HEK293 (cell line): Measurements from ENCODE around the gene UBE2F.
A peak's percentile ranks its signal among the peaks of the same experiment; 100 is the strongest.

Source experiments
- HOXD13 ChIP-seq: sonication (generic); formaldehyde crosslinking; IDR thresholded peaks from 2 replicates; pipeline ENCODE4 v1.8.0; 2022; ENCODE audit warnings: missing genetic modification reagents, borderline replicate concordance
- KLF8 ChIP-seq: fragments of 450-650 bp; formaldehyde crosslinking; IDR thresholded peaks from 2 replicates; pipeline ENCODE4 v1.5.1; 2016; ENCODE audit warnings: missing biosample characterization, missing genetic modification characterization
- MYNN ChIP-seq: fragments of 450-650 bp; formaldehyde crosslinking; IDR thresholded peaks from 2 replicates; pipeline ENCODE4 v1.5.1; 2016; ENCODE audit warnings: missing biosample characterization, missing genetic modification characterization, borderline replicate concordance
- PRDM6 ChIP-seq: fragments of 450-650 bp; formaldehyde crosslinking; IDR thresholded peaks from 2 replicates; pipeline ENCODE4 v1.5.1; 2017; ENCODE audit warnings: missing biosample characterization, missing genetic modification characterization
- SP2 ChIP-seq: fragments of 450-650 bp; formaldehyde crosslinking; IDR thresholded peaks from 2 replicates; pipeline ENCODE4 v1.5.1; 2016; ENCODE audit warnings: missing biosample characterization, missing genetic modification characterization
- ZBTB21 ChIP-seq: fragments of 450-650 bp; formaldehyde crosslinking; IDR thresholded peaks from 2 replicates; pipeline ENCODE4 v1.5.1; 2017; ENCODE audit warnings: missing biosample characterization, missing genetic modification characterization
- ZBTB26 ChIP-seq: fragments of 450-650 bp; formaldehyde crosslinking; optimal IDR thresholded peaks from 2 replicates; pipeline ENCODE3; 2016; ENCODE audit warnings: missing biosample characterization, mild to moderate bottlenecking, missing genetic modification characterization
- ZFP37 ChIP-seq: fragments of 450-650 bp; formaldehyde crosslinking; IDR thresholded peaks from 2 replicates; pipeline ENCODE4 v1.5.1; 2016; ENCODE audit warnings: missing biosample characterization, missing genetic modification characterization
- ZNF140 ChIP-seq: fragments of 450-650 bp; formaldehyde crosslinking; IDR thresholded peaks from 2 replicates; pipeline ENCODE4 v1.5.1; 2016; ENCODE audit warnings: missing biosample characterization, missing genetic modification characterization
- ZNF16 ChIP-seq: fragments of 450-650 bp; formaldehyde crosslinking; IDR thresholded peaks from 2 replicates; pipeline ENCODE4 v1.5.1; 2016; ENCODE audit warnings: low read depth, missing biosample characterization, missing genetic modification characterization
- ZNF169 ChIP-seq: fragments of 450-650 bp; formaldehyde crosslinking; IDR thresholded peaks from 2 replicates; pipeline ENCODE4 v1.5.1; 2016; ENCODE audit warnings: missing biosample characterization, missing genetic modification characterization
- ZNF175 ChIP-seq: fragments of 450-650 bp; formaldehyde crosslinking; IDR thresholded peaks from 2 replicates; pipeline ENCODE4 v1.5.1; 2016; ENCODE audit warnings: missing biosample characterization, missing genetic modification characterization
- ZNF211 ChIP-seq: fragments of 450-650 bp; formaldehyde crosslinking; IDR thresholded peaks from 2 replicates; pipeline ENCODE4 v1.5.1; 2016; ENCODE audit warnings: low read depth, missing biosample characterization, missing genetic modification characterization
- ZNF514 ChIP-seq: fragments of 450-650 bp; formaldehyde crosslinking; IDR thresholded peaks from 2 replicates; pipeline ENCODE4 v1.5.1; 2016; ENCODE audit warnings: missing biosample characterization, missing genetic modification characterization
- ZNF548 ChIP-seq: fragments of 450-650 bp; formaldehyde crosslinking; IDR thresholded peaks from 2 replicates; pipeline ENCODE4 v1.5.1; 2016; ENCODE audit warnings: missing biosample characterization, missing genetic modification characterization
- ZNF560 ChIP-seq: fragments of 450-650 bp; formaldehyde crosslinking; IDR thresholded peaks from 2 replicates; pipeline ENCODE4 v1.5.1; 2017; ENCODE audit warnings: missing biosample characterization, missing genetic modification characterization, borderline replicate concordance
- ZNF571 ChIP-seq: fragments of 450-650 bp; formaldehyde crosslinking; IDR thresholded peaks from 2 replicates; pipeline ENCODE4 v1.5.0; 2017; ENCODE audit warnings: missing biosample characterization, missing genetic modification characterization
- ZNF600 ChIP-seq: fragments of 450-650 bp; formaldehyde crosslinking; IDR thresholded peaks from 2 replicates; pipeline ENCODE4 v1.5.1; 2016; ENCODE audit warnings: missing biosample characterization, missing genetic modification characterization
- ZNF658 ChIP-seq: fragments of 450-650 bp; formaldehyde crosslinking; IDR thresholded peaks from 2 replicates; pipeline ENCODE4; 2016; ENCODE audit warnings: missing biosample characterization, missing genetic modification characterization
- ZNF664 ChIP-seq: fragments of 450-650 bp; formaldehyde crosslinking; IDR thresholded peaks from 2 replicates; pipeline ENCODE4 v1.5.1; 2016; ENCODE audit warnings: missing biosample characterization, missing genetic modification characterization
- ZNF670 ChIP-seq: fragments of 450-650 bp; formaldehyde crosslinking; IDR thresholded peaks from 2 replicates; pipeline ENCODE4 v1.5.1; 2016; ENCODE audit warnings: missing biosample characterization, missing genetic modification characterization, low read depth
- ZNF776 ChIP-seq: fragments of 450-650 bp; formaldehyde crosslinking; IDR thresholded peaks from 2 replicates; pipeline ENCODE4 v1.5.0; 2017; ENCODE audit warnings: missing biosample characterization, missing genetic modification characterization, borderline replicate concordance
- ZXDB ChIP-seq: fragments of 450-650 bp; formaldehyde crosslinking; IDR thresholded peaks from 2 replicates; pipeline ENCODE4 v1.5.1; 2016; ENCODE audit warnings: missing biosample characterization, missing genetic modification characterization
- TF ChIP-seq, protein P1 (sequence below): fragments of 450-650 bp; IDR thresholded peaks from 2 replicates; pipeline ENCODE4 v1.5.1; 2018; ENCODE audit warnings: missing biosample characterization, missing genetic modification characterization
- TF ChIP-seq, protein P2 (sequence below): fragments of 450-650 bp; formaldehyde crosslinking; IDR thresholded peaks from 2 replicates; pipeline ENCODE4 v1.5.1; 2016; ENCODE audit warnings: missing biosample characterization, missing genetic modification characterization
- TF ChIP-seq, protein P3 (sequence below): fragments of 450-650 bp; formaldehyde crosslinking; IDR thresholded peaks from 2 replicates; pipeline ENCODE4 v1.5.1; 2016; ENCODE audit warnings: missing biosample characterization, missing genetic modification characterization
- TF ChIP-seq, protein P4 (sequence below): fragments of 450-650 bp; formaldehyde crosslinking; IDR thresholded peaks from 2 replicates; pipeline ENCODE4 v1.5.1; 2016; ENCODE audit warnings: missing biosample characterization, missing genetic modification characterization

UBE2F gene

GRCh38 chr2:237966565-237967462, at the start of gene UBE2F (continued):
- TF ChIP-seq, protein P1, sequence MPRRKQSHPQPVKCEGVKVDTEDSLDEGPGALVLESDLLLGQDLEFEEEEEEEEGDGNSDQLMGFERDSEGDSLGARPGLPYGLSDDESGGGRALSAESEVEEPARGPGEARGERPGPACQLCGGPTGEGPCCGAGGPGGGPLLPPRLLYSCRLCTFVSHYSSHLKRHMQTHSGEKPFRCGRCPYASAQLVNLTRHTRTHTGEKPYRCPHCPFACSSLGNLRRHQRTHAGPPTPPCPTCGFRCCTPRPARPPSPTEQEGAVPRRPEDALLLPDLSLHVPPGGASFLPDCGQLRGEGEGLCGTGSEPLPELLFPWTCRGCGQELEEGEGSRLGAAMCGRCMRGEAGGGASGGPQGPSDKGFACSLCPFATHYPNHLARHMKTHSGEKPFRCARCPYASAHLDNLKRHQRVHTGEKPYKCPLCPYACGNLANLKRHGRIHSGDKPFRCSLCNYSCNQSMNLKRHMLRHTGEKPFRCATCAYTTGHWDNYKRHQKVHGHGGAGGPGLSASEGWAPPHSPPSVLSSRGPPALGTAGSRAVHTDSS (tag by site-specific recombination): no peak
- TF ChIP-seq ZNF670 (tag by site-specific recombination) (no peak), MYNN (tag by site-specific recombination) (no peak), ZNF514 (tag by site-specific recombination) (no peak), SP2 (tag by site-specific recombination) (peak; percentile 88), ZNF571 (tag by site-specific recombination) (no peak), ZNF658 (tag by site-specific recombination) (no peak), ZBTB26 (tag by site-specific recombination) (peak; percentile 67), ZBTB21 (tag by site-specific recombination) (no peak), ZNF175 (tag by site-specific recombination) (no peak), ZFP37 (tag by site-specific recombination) (no peak), ZNF211 (tag by site-specific recombination) (no peak), ZNF548 (tag by site-specific recombination) (no peak), ZNF169 (tag by site-specific recombination) (no peak), ZNF776 (tag by site-specific recombination) (no peak), ZXDB (tag by site-specific recombination) (peak; percentile 51; the same call in 1 of the 2 replicates), ZNF560 (tag by site-specific recombination) (no peak), PRDM6 (tag by site-specific recombination) (no peak), KLF8 (tag by site-specific recombination) (peak; percentile 73; the same call in 1 of the 2 replicates), HOXD13 (CRISPR knock-in tag) (no peak), ZNF600 (tag by site-specific recombination) (peak; percentile 75), ZNF16 (tag by site-specific recombination) (no peak), ZNF664 (tag by site-specific recombination) (no peak), ZNF140 (no peak)
- TF ChIP-seq, protein P2, sequence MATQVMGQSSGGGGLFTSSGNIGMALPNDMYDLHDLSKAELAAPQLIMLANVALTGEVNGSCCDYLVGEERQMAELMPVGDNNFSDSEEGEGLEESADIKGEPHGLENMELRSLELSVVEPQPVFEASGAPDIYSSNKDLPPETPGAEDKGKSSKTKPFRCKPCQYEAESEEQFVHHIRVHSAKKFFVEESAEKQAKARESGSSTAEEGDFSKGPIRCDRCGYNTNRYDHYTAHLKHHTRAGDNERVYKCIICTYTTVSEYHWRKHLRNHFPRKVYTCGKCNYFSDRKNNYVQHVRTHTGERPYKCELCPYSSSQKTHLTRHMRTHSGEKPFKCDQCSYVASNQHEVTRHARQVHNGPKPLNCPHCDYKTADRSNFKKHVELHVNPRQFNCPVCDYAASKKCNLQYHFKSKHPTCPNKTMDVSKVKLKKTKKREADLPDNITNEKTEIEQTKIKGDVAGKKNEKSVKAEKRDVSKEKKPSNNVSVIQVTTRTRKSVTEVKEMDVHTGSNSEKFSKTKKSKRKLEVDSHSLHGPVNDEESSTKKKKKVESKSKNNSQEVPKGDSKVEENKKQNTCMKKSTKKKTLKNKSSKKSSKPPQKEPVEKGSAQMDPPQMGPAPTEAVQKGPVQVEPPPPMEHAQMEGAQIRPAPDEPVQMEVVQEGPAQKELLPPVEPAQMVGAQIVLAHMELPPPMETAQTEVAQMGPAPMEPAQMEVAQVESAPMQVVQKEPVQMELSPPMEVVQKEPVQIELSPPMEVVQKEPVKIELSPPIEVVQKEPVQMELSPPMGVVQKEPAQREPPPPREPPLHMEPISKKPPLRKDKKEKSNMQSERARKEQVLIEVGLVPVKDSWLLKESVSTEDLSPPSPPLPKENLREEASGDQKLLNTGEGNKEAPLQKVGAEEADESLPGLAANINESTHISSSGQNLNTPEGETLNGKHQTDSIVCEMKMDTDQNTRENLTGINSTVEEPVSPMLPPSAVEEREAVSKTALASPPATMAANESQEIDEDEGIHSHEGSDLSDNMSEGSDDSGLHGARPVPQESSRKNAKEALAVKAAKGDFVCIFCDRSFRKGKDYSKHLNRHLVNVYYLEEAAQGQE (tag by site-specific recombination): peak; percentile 61
- TF ChIP-seq, protein P3, sequence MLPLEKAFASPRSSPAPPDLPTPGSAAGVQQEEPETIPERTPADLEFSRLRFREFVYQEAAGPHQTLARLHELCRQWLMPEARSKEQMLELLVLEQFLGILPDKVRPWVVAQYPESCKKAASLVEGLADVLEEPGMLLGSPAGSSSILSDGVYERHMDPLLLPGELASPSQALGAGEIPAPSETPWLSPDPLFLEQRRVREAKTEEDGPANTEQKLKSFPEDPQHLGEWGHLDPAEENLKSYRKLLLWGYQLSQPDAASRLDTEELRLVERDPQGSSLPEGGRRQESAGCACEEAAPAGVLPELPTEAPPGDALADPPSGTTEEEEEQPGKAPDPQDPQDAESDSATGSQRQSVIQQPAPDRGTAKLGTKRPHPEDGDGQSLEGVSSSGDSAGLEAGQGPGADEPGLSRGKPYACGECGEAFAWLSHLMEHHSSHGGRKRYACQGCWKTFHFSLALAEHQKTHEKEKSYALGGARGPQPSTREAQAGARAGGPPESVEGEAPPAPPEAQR: no peak
- TF ChIP-seq, protein P4, sequence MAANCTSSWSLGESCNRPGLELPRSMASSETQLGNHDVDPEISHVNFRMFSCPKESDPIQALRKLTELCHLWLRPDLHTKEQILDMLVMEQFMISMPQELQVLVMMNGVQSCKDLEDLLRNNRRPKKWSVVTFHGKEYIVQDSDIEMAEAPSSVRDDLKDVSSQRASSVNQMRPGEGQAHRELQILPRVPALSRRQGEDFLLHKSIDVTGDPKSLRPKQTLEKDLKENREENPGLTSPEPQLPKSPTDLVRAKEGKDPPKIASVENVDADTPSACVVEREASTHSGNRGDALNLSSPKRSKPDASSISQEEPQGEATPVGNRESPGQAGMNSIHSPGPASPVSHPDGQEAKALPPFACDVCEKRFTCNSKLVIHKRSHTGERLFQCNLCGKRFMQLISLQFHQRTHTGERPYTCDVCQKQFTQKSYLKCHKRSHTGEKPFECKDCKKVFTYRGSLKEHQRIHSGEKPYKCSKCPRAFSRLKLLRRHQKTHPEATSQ (tag by site-specific recombination): no peak
